HG03521 (cell line): ENCODE data around the gene NFATC2.
"Not testable (repeated sequence)": the region's sequence is repeated elsewhere in the genome, so short reads cannot be mapped to it uniquely, and the experiment has no call there.

ENCODE experiments used
- ATAC-seq: cut with Tn5 transposase; IDR thresholded peaks from one replicate; pipeline ENCODE4 v1.9.1; 2021; ENCODE audit warnings: mild to moderate bottlenecking, moderate library complexity; ENCODE audit not compliant: unreplicated experiment

The NFATC2 gene

DNA sequence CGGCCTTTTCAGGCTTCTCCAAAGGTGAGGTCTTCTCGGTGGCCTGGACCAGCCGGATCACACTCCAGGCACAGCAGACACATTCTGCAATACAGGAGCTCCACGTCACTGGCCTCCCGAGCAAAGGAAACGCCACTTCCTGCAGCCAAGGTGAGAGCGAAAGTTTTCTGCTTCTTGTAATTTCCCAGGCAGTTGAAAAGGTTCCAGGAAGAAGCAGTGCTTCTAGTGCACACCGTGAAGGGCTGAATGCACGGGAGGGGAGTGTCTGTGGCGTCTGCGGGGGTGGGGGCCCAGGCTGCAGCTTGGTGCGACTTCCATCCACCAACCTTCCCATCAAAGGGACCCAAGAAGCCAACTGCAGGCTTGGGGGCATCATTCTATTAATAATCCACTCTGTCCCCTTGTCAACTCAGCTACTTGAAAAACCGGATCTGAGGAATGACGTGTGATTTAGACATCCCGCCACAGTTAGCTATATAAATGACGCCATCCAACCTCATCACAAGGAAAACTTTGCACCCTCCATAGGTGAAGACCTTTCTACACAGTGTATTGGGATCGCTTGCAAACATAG lies 61.1 kb downstream of the NFATC2 start:
- ATAC-seq, result no peak

DNA sequence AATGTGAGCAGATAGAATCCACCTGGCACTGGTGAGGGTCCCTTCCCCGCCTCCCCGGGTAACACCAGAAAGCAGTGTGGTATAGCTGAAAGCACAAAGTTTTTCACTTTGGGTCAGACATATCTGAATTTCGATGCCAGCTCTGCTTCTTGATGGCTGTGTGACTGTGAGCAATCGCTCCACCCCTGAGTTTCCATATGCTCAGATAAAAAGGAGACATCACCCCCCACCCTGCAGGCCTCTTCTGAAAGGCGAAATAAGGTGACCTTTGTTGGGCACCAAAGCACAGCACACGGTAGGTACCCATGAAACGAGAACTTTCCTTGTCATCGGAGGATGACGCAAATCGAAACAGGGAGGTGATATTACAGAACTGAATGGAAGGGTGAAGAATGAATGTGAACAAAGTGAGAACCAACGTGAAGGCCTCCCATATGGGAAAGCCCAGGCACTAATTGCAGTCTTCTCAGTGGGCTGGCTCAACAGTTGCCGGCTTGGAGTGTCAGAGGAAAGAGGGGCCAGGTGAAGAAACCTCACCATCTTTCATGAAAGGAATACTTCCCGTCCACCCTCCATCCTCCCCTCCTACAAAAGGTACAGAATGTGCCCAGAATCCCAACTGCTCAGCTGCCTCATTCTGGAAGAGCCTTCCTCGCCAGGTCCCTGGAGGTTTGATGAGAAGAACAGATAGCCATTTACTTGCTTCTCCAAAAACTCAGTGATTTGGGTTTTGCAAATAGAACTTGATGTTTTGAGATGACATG lies 61.8 kb downstream of the NFATC2 start:
- ATAC-seq, result peak; percentile 50

DNA sequence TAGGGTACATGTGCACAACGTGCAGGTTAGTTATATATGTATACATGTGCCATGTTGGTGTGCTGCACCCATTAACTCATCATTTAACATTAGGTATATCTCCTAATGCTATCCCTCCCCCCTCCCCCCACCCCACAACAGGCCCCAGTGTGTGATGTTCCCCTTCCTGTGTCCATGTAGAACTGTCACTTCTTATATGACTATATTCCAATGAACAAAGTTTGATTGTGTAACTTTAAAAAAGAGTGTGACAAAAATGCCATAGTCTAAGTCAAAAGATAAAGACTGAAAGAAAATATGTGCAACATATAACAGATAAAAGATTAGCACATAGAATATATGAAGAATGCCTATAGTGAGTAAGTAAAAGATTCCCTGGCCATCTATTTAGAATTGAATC lies 66.4 kb downstream of the NFATC2 start:
- ATAC-seq, result not testable (repeated sequence)

DNA sequence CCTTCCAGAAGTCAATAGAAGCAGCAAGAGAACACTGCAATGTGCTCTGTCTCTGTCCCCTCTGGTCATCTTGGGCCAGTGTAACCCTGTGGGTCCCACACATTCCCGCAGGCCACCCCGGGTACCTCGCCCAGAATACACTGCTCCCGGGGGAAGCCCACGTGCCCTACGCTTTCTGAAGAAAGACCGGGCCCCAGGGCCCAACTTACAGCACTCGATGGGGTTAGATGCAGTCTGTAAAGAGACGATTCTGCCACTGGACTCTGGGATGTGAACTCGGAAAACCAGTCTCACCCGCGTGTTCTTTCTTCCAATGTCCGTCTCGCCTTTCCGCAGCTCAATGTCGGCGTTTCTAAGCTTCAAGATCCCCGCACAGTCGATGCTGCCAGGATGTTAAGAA lies 68.7 kb downstream of the NFATC2 start:
- ATAC-seq, result no peak

DNA sequence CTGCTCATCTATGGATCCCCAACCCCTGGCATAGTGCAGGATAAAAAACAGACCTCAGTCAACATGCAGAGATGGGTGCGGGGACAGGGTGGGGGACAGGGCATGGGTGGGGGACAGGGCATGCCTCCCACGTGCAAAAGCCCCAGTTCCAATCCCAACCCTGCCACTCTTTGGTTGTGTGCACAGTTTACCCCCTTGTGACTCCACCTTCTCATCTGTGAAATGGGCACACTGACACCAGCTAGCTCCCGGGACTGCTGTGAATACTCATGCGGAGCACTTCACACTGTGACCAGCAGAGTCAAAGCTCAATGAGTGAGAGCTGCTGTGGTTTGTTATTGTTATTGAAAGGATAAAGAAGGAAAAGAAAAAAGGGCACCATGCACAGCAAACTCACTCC lies 69.3 kb downstream of the NFATC2 start:
- ATAC-seq, result no peak

DNA sequence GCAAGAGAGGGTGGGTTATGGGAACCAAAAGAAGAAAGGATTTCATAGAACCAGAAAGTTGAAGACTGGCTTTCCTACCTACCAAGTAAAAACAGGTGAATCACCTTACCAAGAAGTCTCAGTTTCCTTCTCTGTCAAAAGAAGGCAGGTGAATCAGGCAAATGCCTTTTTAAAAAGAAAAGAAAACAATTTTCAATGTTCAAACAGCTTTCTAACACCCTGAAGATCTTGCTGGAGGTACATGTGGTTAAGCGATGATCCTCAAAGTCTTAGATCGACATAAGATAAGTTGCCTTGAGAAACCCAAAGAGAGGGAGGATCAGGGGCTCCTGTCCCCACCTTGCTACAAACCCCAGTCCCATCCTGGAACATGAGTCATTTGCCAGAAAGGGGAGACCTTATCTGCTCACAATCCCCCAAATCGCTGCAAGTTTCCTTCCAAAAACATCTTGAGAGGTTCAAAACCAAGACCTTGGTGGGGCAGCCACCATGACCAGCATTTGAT lies 71.6 kb downstream of the NFATC2 start:
- no peak for ATAC-seq

DNA sequence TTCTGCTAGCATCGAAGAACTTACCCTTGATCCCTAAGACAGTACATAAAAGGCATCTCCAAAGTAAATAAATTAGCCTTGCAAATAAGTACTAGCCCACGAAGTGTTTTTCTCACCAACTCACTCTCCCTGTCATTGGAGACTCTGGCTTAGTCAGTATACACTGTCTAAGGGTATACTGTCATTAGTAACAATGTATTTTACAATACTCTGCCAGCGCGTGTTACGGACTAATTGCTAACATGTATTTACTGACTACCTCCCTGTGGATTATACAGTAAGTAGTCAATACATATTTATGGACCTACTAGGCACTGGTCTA lies 72.1 kb downstream of the NFATC2 start:
- no peak for ATAC-seq

DNA sequence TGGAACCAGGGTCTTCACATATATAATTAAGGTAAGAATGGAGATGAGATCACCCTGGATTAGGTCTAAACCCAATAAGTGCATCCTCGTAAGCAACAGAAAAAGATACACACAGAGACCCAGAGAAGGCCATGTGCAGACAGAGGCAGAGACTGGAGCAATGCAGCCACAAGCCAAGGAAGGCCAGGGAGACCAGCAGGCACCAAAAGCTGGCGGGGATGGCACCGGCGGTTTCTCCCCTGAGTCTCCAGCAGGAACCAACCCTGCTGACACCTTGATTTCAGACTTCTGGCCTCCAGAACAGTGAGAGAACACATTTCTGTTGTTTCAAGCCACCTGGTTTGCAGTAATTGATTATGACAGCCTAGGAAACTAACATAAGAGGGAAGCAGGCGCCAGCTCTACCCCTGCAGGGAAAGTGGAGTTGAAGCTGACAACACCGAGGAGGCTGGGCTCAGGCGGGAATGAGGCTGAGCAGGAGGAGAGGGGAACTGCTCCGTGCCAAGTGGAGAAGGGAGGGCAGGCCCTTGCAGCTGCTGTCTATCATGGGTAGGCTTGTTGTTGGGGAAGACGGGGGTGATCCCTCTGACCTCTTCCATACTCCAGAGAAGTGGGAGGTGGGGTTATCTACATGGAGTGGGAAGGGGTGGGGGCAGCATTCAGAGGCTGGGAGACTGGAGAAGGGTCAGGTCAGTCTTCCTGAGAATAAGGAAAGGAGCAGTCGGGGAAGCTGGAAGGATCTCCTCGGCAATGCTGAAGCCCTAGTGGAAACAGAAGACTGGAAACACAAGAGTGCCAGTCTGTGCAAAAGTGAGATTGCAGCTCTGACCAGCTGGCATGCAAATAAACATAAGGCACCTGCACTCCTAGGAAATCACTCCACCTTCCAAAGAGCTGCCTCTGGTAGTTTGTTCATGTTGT lies 72.7 kb downstream of the NFATC2 start:
- no peak for ATAC-seq

DNA sequence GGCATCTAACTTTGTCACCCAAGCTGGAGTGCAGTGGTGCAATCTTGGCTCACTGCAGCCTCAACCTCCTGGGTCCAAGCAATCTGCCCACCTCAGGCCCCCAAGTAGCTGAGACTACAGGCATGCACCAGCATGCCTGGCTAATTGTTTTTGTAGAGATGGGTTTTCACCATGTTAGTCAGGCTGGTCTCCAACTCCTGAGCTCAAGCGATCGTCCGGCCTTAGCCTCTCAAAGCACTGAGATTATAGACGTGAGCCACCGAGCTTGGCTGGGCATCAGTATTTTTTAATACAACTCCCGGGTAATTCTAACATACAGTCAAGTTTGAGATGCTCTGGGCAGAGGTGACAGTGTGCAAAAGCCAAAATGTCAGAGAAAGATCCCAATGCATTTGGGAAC lies 73.5 kb downstream of the NFATC2 start:
- ATAC-seq, result no peak

DNA sequence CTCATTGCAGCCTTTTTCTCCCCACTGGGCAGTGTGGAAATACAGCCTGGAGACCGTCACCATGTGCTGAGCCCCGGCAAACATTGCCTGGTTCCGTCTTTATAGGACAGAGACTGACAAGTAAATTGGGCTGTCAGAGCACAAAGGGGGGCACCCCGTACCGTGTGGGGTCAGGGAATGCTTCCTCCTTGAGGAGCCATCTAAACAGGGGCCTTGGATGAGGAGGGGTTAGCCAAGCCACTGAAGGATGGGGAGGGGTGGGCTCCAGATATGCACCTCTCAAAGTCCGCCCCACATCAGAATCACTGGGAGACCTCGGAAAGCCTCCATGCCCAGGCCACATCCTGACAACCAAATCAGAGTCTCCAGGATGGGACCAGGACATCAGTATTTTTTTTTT lies 73.9 kb downstream of the NFATC2 start:
- no peak for ATAC-seq

DNA sequence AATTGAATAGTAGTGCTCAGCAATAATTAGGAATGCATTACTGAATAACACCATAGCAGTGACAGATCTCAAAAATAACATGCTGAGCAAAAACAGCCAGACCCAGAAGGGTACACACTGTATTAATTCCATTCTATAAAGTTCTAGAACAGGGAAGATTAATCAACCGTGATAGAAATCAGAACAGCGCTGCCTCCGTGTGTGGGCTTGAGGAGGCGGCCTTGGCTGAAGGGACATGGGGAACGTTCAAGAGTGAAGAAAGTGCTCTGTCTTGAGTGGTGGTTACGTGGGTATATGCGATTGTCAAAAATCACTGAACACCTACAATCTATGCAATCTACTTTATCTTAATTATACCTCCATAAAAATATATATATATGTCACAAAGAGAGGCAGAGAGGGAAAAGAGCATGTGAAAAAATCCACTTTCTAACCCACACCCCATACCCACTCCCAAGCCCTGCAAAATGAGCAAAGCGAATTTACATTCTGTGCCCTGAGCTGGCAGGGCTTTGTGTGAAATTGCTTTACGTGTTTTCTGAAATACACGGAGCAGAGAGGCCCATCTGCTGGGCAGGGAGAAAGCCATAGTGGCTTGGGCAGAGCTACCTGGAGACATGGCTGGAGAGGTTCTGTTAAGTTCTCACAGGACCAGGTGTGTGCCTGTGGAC lies 74.4 kb downstream of the NFATC2 start:
- ATAC-seq, result no peak

DNA sequence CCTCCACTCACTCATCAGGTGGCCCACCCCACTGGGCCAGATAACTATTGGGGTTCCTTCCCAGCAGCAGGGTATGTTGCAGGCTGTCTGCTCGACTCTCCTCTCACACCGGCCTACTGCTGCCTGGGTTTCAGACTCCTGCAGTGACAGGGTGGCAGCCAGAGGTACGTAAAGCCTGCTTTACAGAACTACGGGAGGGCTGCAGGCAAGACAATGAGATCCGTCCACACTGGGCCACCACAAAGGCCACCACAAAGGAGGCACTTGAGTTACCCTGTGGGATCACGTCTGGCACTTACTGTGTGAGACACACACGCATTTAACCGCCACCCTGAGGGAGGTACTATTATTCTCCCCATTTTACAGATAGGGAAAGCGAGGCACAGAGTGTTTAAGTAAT lies 78.5 kb downstream of the NFATC2 start:
- no peak for ATAC-seq

DNA sequence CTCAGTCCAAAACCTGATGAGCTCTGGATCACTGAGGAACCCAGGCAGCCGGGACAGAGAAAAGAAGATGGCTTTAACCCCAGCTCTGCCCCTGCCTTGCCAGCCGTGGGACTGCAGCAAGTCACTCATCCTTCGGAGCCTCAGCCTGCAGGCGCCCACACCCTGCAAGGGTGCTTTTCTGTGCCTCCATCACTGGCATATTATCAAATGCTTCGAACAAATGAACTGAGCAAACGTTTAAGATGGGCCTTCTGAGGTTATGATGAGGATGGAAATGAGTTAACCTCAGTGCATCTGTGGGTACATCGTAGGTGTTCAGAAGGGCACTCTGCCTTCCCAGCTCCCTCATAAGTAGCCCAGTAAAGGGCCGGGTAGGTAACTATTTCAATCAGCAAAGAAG lies 79.0 kb downstream of the NFATC2 start:
- no peak for ATAC-seq

DNA sequence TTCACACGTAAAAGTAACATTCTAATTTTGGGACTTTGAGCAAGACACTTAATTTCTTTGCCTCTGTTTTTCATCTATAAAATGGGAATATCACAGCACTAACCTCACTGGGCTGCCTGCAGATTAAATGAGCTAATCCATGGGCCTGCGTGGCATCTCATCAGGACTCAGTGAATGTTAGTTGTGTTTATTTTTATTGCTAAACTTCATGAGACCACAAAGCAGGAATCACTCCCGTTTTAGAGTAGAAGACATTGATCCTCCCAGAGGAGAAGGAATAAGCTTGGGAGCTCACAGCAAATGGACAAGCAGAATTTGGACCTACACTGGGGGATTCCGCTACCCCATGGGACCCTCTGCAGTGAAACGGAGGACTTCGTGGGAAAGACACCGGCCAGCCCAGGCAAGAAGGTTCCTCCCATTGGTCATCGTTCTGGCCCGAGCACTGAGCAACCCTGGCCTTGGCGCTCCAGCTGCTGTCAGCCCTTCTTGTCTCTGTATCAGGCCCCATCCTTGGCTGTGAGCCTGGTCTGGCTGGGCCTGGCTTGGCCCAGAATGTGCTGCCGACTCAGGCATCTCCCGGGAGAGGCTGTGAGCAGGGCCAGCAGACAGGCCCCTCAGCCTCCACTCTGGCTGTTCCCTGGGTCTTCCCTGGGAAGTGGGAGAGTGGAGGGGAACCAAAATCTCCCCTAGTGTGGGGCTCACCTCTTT lies 79.8 kb downstream of the NFATC2 start:
- ATAC-seq, result no peak

DNA sequence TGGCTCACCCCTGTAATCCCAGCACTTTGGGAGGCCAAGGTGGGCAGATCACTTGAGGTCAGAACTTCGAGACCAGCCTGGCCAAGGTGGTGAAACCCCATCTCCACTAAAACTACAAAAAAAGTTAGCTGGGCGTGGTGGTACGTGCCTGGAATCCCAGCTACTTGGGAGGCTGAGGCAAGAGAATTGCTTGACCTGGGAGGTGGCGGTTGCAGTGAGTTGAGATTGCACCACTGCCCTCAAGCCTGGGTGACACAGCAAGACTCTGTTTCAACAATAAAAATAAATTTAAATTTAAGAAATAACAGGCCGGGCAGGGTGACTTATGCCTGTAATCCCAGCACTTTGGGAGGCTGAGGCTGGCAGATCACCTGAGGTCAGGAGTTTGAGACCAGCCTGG lies 80.7 kb downstream of the NFATC2 start:
- not testable (repeated sequence) for ATAC-seq

DNA sequence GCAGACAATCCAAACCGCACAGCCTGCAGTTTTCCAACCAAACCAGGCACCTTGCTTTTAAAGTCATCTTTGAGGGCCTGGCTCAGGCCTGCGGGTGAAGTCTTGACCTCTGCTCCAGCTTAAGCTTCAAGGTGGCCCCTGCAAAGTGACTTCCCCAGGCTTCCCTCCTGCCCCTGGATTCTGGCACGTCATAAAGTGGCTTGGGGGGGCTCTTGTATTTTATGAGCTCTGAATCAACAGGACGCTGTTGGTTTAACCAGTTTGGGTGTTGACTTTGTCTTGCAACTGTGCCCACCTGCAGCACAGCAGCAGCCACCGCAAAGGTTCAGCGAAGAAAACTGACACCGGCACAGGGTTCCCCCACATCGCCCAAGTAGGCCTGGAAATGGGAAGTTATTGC lies 81.2 kb downstream of the NFATC2 start:
- ATAC-seq, result no peak

DNA sequence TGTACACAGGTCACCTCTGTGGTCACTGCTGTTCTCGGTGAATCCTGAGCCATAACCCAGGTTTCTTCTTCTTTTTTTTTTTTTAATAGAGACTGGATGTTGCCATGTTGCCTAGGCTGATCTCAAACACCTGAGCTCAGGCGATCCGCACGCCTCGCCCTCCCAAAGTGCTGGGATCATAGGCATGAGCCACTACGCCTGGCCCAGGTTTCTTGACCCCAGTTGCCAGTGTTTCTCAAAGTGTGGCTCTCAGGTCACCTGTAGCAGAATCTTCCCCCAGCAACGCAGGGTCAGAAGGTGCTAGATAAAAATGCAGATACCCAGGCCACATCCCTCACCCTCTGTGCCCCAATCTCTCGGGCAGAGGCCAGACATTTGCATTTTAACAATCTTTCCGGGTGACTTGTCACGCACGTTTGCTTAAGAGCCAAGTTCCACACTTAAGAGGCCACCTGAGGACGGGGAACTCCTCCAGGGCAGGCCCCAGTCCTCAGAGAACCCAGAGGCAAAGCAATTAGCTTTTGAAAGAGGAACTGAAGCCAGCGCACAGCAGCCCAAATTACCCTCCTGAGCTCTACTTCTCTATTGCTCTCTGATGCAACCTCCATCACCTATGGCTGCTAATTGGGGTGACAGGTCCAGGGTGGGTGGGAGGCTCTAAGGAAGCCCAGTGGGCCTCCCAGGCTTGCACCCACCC lies 81.8 kb downstream of the NFATC2 start:
- ATAC-seq, result peak; percentile 84

DNA sequence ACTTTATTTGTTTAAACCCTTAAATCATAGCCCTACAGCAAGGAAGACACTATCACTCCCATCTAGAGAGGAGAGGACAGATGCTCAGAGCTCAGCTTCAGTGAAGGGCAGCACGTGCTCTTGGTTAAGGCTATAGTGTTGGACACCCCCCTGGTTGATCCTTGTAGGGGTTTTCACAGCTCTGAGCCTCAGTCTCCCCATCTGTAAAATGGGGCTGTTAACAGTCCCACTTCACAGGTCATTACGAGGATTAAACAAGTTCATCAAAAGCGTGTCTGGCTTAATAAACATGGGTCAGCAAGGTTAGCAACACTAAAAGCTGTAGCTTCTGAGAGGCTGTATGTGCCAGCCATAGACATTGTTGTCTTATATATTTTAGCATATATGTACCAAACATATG lies 82.4 kb downstream of the NFATC2 start:
- no peak for ATAC-seq

DNA sequence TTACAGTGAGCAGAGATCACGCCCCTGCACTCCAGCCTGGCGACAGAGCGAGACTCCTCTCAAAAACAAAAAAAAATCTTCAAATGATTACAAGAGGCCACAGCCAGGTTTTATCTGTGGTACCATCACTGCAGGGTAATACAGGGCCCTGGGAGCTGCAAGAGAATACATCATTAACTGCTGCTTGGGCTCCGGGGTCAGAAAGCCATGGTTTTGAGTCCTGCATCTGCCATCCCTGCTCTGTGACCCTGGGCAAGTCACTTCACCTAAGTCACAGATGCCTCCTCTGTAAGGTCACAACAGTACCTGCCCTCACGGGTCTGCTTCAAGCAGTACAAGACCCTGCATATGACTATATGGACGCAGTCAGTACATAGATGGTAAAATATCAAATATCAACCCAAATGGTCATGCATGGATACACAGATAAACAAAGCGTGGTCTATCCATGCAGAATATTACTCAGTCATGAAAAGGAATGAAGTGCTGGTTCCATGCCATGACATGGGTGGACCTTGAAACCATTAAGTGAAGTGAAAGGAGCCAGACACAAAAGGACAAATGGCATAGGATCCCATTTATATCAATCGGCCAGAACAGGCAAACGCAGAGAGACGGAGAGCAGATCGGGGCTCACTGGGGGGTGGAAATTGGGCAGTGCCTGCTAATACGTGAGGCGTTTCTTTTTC lies 83.6 kb downstream of the NFATC2 start:
- no peak for ATAC-seq
